HL-60 (cell line): ENCODE data around the gene PIK3IP1.

Experiments
- DNase-seq, 2 experiments: peaks; one replicate each; pipeline ENCODE4 v3.0.0-alpha.2; 2010 to 2020; ENCODE audit warnings: low read depth in 1 of 2, low spot score in 1 of 2
- H3K27ac ChIP-seq: fragments of 250-450 bp; sonication (Bioruptor Pico); replicated peaks from 2 replicates; pipeline ENCODE4 v1.5.1; 2020; ENCODE audit warnings: mild to moderate bottlenecking, moderate library complexity
- H3K27me3 ChIP-seq: fragments of 250-450 bp; sonication (Bioruptor Pico); 2 replicates; pipeline ENCODE4 v1.5.1; 2021; ENCODE audit warnings: mild to moderate bottlenecking, moderate library complexity; ENCODE audit not compliant: insufficient read depth, poor library complexity, severe bottlenecking
- H3K4me3 ChIP-seq: replicated peaks from 2 replicates; pipeline ENCODE4 v1.5.1; 2011; ENCODE audit warnings: mild to moderate bottlenecking, control low read depth, low read length; ENCODE audit not compliant: insufficient read depth
- GABPA ChIP-seq: IDR thresholded peaks from 2 replicates; pipeline ENCODE4 v1.6.1; 2012; ENCODE audit warnings: low read depth
- POLR2AphosphoS5 ChIP-seq: IDR thresholded peaks from 2 replicates; pipeline ENCODE4 v1.6.1; 2012; ENCODE audit warnings: low read depth
- REST ChIP-seq: IDR thresholded peaks from 2 replicates; pipeline ENCODE4 v1.6.1; 2012; ENCODE audit warnings: low read depth; ENCODE audit not compliant: insufficient replicate concordance
- SPI1 ChIP-seq: IDR thresholded peaks from 2 replicates; pipeline ENCODE4 v1.6.1; 2012; ENCODE audit warnings: low read depth, mild to moderate bottlenecking, borderline replicate concordance
- TF ChIP-seq, protein P1 (sequence below): IDR thresholded peaks from one replicate; pipeline ENCODE4 v1.5.1; 2011; ENCODE audit warnings: low read length, control low read depth, inconsistent platforms; ENCODE audit not compliant: insufficient read depth

Gene PIK3IP1

DNA sequence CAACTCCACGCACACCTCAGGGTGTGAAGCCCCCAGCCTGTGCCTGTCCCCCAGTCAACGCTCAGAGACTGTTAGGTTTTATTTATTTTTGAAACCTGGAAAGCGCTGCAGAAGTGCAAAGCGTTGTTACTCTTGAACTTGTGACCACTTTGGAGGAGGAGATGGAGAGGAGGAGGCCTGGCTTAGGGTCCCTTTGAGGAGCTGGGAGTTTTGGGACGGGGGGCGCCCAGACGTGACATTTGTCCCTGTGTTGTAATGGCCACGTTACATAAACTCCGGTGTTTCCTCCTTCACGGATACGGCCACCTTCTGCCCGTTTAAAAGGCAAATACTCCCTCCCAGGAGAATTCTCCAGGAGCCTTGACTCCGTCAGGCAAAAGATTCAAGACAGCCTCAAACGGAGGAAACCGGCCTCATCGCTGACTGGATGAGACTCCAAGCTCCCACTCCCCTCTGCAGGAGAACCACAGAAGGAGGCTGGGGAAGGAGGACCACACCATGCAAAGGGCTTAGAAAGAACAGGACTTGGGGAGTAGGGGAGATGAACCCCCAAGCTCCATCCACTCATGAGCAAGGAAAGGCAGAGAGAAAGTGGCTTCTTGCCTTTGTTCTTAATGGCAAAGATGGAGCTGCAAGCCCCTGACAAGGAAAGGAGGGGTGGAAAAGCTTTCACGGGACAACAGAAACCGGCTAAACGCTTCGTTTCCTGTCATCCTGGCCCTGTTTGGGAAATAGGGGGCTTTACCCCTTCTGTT lies 630 bp downstream of the PIK3IP1 start:
- no peaks in the 10 kb centered on the region for H3K27me3 ChIP-seq
- no peak overlapping the region for H3K27ac ChIP-seq
- H3K4me3 ChIP-seq = peak overlapping the region; percentile 74
- TF ChIP-seq GABPA = no peak
- TF ChIP-seq REST = no peak
- TF ChIP-seq, protein P1, sequence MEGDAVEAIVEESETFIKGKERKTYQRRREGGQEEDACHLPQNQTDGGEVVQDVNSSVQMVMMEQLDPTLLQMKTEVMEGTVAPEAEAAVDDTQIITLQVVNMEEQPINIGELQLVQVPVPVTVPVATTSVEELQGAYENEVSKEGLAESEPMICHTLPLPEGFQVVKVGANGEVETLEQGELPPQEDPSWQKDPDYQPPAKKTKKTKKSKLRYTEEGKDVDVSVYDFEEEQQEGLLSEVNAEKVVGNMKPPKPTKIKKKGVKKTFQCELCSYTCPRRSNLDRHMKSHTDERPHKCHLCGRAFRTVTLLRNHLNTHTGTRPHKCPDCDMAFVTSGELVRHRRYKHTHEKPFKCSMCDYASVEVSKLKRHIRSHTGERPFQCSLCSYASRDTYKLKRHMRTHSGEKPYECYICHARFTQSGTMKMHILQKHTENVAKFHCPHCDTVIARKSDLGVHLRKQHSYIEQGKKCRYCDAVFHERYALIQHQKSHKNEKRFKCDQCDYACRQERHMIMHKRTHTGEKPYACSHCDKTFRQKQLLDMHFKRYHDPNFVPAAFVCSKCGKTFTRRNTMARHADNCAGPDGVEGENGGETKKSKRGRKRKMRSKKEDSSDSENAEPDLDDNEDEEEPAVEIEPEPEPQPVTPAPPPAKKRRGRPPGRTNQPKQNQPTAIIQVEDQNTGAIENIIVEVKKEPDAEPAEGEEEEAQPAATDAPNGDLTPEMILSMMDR = no peak
- DNase-seq = peak in 1 of 2 experiments; percentile 5

DNA sequence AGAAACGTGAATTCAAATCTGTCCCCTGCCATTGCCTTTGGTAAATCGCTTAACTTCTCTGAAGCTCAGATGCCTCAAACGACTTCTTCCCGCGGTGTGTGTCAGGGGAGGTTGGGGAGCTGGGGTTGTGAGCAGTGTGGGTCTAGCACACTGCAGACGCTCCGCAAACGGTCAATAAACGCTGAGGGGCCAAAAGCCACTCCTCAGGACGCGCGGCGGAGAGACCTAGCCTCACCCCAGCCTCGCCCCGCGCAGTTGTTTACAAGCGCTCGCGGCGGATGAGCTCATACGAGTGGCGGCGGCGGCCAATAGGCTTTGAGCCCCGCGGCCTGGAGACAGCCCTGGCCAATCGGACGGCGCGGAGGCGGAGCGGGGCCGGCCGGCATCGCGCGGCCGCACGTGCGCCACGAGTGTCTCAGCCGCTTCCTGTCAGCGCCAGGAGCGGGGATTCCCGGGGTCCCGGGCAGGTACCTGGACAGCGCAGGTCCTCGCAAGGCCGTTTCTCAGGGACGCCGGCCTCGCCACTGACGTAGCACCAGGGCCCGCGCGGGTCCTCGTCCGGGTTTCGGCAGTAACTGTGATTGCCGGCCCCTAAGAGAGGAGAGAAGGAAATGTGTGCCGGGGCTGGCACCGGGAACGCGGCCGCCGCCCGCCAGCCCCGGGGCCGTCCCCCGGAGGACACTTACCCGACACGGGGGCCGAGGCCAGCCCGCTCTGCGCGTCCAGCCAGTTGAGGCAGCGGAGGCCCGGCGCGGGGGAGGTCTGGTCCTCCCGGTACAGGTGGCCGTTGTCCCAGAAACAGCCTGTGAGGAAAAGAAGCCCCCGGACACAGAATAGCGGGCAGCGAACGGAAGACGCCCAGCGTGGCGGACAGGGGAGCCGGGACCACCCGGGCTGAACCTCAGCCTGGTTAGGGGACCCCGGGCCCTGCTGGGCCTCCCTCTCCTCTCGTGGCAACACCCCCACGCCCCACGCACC lies 1.5 kb downstream of the PIK3IP1 start:
- TF ChIP-seq GABPA (no peak), POLR2AphosphoS5 (0 out of 2 replicates have a peak, but pooled peaks have one; percentile 25)
- Histone ChIP-seq H3K27ac (peak overlapping the region; percentile 63), H3K27me3 (no peaks in the 10 kb centered on the region), H3K4me3 (peak overlapping the region; percentile 74)
- peak; percentile 83 to 91 for DNase-seq

GRCh38 chr22:31289344-31289743 lies 2.9 kb downstream of the PIK3IP1 start:
- no peak overlapping the region for H3K4me3 ChIP-seq

More at GRCh38 chr22:31289344-31289743, 2.9 kb downstream of the PIK3IP1 start:
- TF ChIP-seq REST (no peak), GABPA (no peak), SPI1 (no peak), POLR2AphosphoS5 (no peak)
- TF ChIP-seq, protein P1 = no peak
- no peak for DNase-seq
- H3K27me3 ChIP-seq = no peaks in the 10 kb centered on the region
- no peak overlapping the region for H3K27ac ChIP-seq
